ENCODE data around the gene CREB3L4.
"Not testable (repeated sequence)": the region's sequence is repeated elsewhere in the genome, so short reads cannot be mapped to it uniquely, and the experiment has no call there.

Gene CREB3L4

DNA sequence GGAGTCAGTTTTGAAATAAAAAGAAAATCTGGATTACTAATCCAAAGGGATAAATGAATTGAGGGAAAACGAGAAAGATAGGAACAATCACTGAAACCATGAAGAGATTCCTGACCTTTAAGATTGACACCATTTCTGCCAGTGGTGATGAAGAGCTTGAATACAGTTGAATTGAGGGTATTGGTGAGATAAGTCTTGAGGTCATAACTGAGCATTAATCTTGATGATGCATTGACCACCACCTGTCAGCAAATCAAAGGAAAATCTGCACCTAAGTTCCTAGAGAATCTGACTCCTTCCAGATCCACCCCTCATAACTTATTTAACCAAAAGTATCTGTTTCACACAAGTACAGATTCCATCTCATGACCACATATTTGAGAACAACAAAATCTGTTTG is 44.4 kb downstream of the CREB3L4 start:
- Histone ChIP-seq H3K9ac (ENCODE audit: low read length) (no peak overlapping the region), H3K4me3 (ENCODE audit: low read length) (no peak overlapping the region), H3K4me2 (ENCODE audit: low read length) (no peak overlapping the region), H3K9me3 (ENCODE audit: insufficient read depth, low read length) (no peaks in the 10 kb centered on the region), H3K36me3 (replicated peaks; ENCODE audit: low read depth, low read length) (no peaks in the 10 kb centered on the region), H3K79me2 (ENCODE audit: low read length) (no peaks in the 10 kb centered on the region), H3K4me1 (ENCODE audit: low read length) (no peaks in the 10 kb centered on the region), H3K27ac (ENCODE audit: low read length) (no peak overlapping the region), H4K20me1 (ENCODE audit: insufficient read depth, low read length) (no peaks in the 10 kb centered on the region), H2AFZ (ENCODE audit: low read depth, low read length) (no peak overlapping the region), H3K27me3 (ENCODE audit: low read depth, low read length) (no peaks in the 10 kb centered on the region)
- TF ChIP-seq, protein P1, sequence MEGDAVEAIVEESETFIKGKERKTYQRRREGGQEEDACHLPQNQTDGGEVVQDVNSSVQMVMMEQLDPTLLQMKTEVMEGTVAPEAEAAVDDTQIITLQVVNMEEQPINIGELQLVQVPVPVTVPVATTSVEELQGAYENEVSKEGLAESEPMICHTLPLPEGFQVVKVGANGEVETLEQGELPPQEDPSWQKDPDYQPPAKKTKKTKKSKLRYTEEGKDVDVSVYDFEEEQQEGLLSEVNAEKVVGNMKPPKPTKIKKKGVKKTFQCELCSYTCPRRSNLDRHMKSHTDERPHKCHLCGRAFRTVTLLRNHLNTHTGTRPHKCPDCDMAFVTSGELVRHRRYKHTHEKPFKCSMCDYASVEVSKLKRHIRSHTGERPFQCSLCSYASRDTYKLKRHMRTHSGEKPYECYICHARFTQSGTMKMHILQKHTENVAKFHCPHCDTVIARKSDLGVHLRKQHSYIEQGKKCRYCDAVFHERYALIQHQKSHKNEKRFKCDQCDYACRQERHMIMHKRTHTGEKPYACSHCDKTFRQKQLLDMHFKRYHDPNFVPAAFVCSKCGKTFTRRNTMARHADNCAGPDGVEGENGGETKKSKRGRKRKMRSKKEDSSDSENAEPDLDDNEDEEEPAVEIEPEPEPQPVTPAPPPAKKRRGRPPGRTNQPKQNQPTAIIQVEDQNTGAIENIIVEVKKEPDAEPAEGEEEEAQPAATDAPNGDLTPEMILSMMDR (IDR thresholded peaks at IDR 0.05; ENCODE audit: low read depth, low read length): no peak
- TF ChIP-seq EZH2phosphoT487 (IDR thresholded peaks at IDR 0.05; ENCODE audit: low read depth): no peak

DNA sequence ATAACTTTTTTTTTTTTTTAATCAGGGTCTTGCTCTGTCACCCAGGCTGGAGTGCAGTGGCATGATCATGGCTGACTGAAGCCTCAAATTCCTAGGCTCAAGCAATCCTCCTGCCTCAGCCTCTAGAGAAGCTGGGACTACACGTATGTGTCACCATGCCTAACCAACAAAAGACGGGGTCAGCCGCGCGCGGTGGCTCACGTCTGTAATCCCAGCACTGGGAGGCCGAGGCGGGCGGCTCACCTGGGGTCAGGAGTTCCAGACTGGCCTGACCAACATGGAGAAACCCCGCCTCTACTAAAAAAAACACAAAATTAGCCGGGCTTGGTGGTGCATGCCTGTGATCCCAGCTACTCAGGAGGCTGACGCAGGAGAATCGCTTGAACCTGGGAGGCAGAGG is 44.8 kb downstream of the CREB3L4 start:
- H3K79me2 ChIP-seq (ENCODE audit: low read length); H3K4me2 ChIP-seq (ENCODE audit: low read length); H3K36me3 ChIP-seq (replicated peaks; ENCODE audit: low read depth, low read length); H3K4me1 ChIP-seq (ENCODE audit: low read length); H3K4me3 ChIP-seq (ENCODE audit: low read length); H3K27me3 ChIP-seq (ENCODE audit: low read depth, low read length); H4K20me1 ChIP-seq (ENCODE audit: insufficient read depth, low read length); H3K9ac ChIP-seq (ENCODE audit: low read length); H3K9me3 ChIP-seq (ENCODE audit: insufficient read depth, low read length); H3K27ac ChIP-seq (ENCODE audit: low read length); H2AFZ ChIP-seq (ENCODE audit: low read depth, low read length): not testable (repeated sequence)

DNA sequence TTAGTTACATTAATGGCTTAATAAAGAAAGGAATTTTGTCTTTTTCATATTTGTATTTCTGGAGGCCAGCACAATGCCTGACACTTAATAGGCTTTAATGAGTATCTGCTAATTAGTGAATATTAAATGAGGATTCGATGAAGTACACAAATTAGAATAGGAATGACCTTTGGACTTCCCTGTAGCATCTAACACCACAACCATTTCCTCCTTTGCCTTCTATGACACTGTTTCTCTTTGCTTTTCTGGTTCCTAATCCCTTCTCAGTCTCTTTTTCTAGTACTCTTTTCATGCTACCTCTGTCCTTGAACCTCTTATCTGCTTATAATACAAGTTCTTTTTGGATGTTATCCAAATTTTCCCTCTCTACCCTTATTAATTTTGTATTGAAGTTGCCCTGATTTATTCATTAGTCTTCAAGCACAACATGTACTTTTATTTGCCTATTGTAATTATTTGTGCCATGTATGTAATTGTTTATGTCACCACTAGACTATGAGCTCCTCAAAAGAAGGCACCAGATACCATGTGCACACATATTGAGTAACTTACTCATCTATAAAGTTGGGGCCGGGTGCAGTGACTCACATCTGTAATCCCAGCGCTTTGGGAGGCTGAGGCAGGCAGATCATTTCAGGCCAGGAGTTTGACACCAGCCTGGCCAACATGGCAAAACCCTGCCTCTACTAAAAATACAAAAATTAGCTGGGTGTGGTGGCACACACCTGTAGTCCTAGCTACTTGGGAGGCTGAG is 46.6 kb downstream of the CREB3L4 start:
- H2AFZ ChIP-seq (ENCODE audit: low read depth, low read length): no peak overlapping the region
- no peaks in the 10 kb centered on the region for H3K4me1 ChIP-seq (ENCODE audit: low read length)
- no peaks in the 10 kb centered on the region for H4K20me1 ChIP-seq (ENCODE audit: insufficient read depth, low read length)
- no peak overlapping the region for H3K4me3 ChIP-seq (ENCODE audit: low read length)
- TF ChIP-seq, protein P1 (IDR thresholded peaks at IDR 0.05; ENCODE audit: low read depth, low read length): no peak
- TF ChIP-seq EZH2phosphoT487 (IDR thresholded peaks at IDR 0.05; ENCODE audit: low read depth): no peak
- no peaks in the 10 kb centered on the region for H3K79me2 ChIP-seq (ENCODE audit: low read length)
- no peaks in the 10 kb centered on the region for H3K9me3 ChIP-seq (ENCODE audit: insufficient read depth, low read length)
- no peaks in the 10 kb centered on the region for H3K27me3 ChIP-seq (ENCODE audit: low read depth, low read length)
- no peak overlapping the region for H3K27ac ChIP-seq (ENCODE audit: low read length)
- H3K4me2 ChIP-seq (ENCODE audit: low read length): no peak overlapping the region
- no peaks in the 10 kb centered on the region for H3K36me3 ChIP-seq (replicated peaks; ENCODE audit: low read depth, low read length)
- no peak overlapping the region for H3K9ac ChIP-seq (ENCODE audit: low read length)

DNA sequence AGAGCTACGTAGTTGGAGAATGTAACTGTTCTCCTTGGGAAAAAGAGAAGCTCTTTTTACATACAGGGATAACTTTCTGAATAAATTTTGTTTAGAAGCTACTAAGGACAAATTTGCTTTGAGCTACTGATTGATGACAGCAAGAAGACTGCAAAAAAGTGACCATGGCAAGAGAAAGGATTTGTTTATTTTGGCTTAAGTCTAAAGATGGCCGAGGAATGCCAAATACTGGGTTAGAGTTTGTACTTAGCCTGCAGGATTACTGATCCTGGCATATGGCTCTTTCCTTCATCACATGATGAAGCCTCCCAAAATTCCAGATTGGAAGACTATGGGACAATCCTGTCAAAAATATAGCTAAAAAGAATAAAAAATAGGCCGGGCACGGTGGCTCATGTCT is 51.6 kb downstream of the CREB3L4 start:
- H3K9me3 ChIP-seq (ENCODE audit: insufficient read depth, low read length): no peaks in the 10 kb centered on the region
- H3K9ac ChIP-seq (ENCODE audit: low read length): no peak overlapping the region
- no peaks in the 10 kb centered on the region for H4K20me1 ChIP-seq (ENCODE audit: insufficient read depth, low read length)
- H3K36me3 ChIP-seq (replicated peaks; ENCODE audit: low read depth, low read length): no peaks in the 10 kb centered on the region
- H3K4me3 ChIP-seq (ENCODE audit: low read length): no peak overlapping the region
- no peak overlapping the region for H3K27ac ChIP-seq (ENCODE audit: low read length)
- H3K4me2 ChIP-seq (ENCODE audit: low read length): no peak overlapping the region
- no peak for TF ChIP-seq EZH2phosphoT487 (IDR thresholded peaks at IDR 0.05; ENCODE audit: low read depth)
- TF ChIP-seq, protein P1 (IDR thresholded peaks at IDR 0.05; ENCODE audit: low read depth, low read length): no peak
- H3K79me2 ChIP-seq (ENCODE audit: low read length): no peaks in the 10 kb centered on the region
- no peaks in the 10 kb centered on the region for H3K27me3 ChIP-seq (ENCODE audit: low read depth, low read length)
- no peaks in the 10 kb centered on the region for H3K4me1 ChIP-seq (ENCODE audit: low read length)
- H2AFZ ChIP-seq (ENCODE audit: low read depth, low read length): no peak overlapping the region

Measured in OCI-LY3 (cell line).